ENCODE data around the gene BLNK.

- no peak for TF ChIP-seq POLR2AphosphoS5 (IDR thresholded peaks at IDR 0.05; ENCODE audit: low read depth, low read length)
- no peak for TF ChIP-seq POLR2A (IDR thresholded peaks at IDR 0.05; ENCODE audit: low read depth, low read length)
- TF ChIP-seq TAF1 (IDR thresholded peaks at IDR 0.05; ENCODE audit: low read depth, low read length): no peak
These were observed 42.9 kb downstream of the BLNK start for GRCh38 chr10:96228408-96228994.

Data from GM12891 (cell line).